Endodermal cell (in vitro differentiated cells): ENCODE measurements around the gene TMEM60. TPM values are rescaled to one million over a fixed set of nuclear protein-coding genes. Genes with fewer than 3 reads are reported as not detected.

ENCODE experiments used
- DNase-seq: peaks from one replicate; pipeline ENCODE4 v3.0.0-alpha.2; 2017
- H3K27ac ChIP-seq: 2 replicates; pipeline ENCODE4 v1.5.1; 2013; ENCODE audit warnings: mild to moderate bottlenecking, low read depth, low read length, moderate library complexity
- H3K27me3 ChIP-seq: 2 replicates; pipeline ENCODE4 v1.6.1; 2013; ENCODE audit warnings: mild to moderate bottlenecking, low read length, moderate library complexity; ENCODE audit not compliant: insufficient read depth, control insufficient read depth, poor library complexity, severe bottlenecking
- H3K36me3 ChIP-seq: 2 replicates; pipeline ENCODE4 v1.7.0; 2013; ENCODE audit warnings: mild to moderate bottlenecking, low read length, moderate library complexity; ENCODE audit not compliant: control insufficient read depth, insufficient read depth
- H3K4me1 ChIP-seq: one replicate; pipeline ENCODE4 v1.7.0; 2013; ENCODE audit warnings: low read length; ENCODE audit not compliant: control insufficient read depth, insufficient read depth
- H3K4me3 ChIP-seq: 2 replicates; pipeline ENCODE4 v1.5.1; 2013; ENCODE audit warnings: mild to moderate bottlenecking, low read length, moderate library complexity
- H3K9ac ChIP-seq: 2 replicates; pipeline ENCODE4 v1.6.1; 2013; ENCODE audit warnings: mild to moderate bottlenecking, low read length, moderate library complexity; ENCODE audit not compliant: poor library complexity, severe bottlenecking; ENCODE audit errors: extremely low read depth
- H3K9me3 ChIP-seq: 2 replicates; pipeline ENCODE4 v1.6.1; 2013; ENCODE audit warnings: mild to moderate bottlenecking, low read length, moderate library complexity; ENCODE audit not compliant: control insufficient read depth
- H3K27ac Mint-ChIP-seq: 2 replicates; pipeline ENCODE4 v1.8.0; 2020; ENCODE audit warnings: mixed read lengths
- H3K27me3 Mint-ChIP-seq: 2 replicates; pipeline ENCODE4 v1.8.0; 2021; ENCODE audit warnings: mild to moderate bottlenecking, mixed read lengths; ENCODE audit not compliant: insufficient read depth
- H3K36me3 Mint-ChIP-seq: 2 replicates; pipeline ENCODE4 v1.8.0; 2020; ENCODE audit warnings: low read depth, mixed read lengths
- H3K4me1 Mint-ChIP-seq: 2 replicates; pipeline ENCODE4 v1.8.0; 2020; ENCODE audit warnings: mixed read lengths
- H3K4me3 Mint-ChIP-seq: 2 replicates; pipeline ENCODE4 v1.8.0; 2020; ENCODE audit warnings: mild to moderate bottlenecking, moderate library complexity, mixed read lengths
- H3K9me3 Mint-ChIP-seq: 2 replicates; pipeline ENCODE4 v1.8.0; 2020; ENCODE audit warnings: mild to moderate bottlenecking, mixed read lengths
- CTCF ChIP-seq: fragments of 200-600 bp; sonication (generic); conservative IDR thresholded peaks from 2 replicates; pipeline ENCODE4 v1.5.0; 2021; ENCODE audit warnings: antibody characterized with exemption, mild to moderate bottlenecking
- WGBS, 2 experiments: methylation state at CpG; one replicate each; pipeline versions ENCODE4 v1.1.5 to v1.1.7; 2013; ENCODE audit warnings: missing lambda C conversion rate in 2 of 2, mixed read lengths in 1 of 2; ENCODE audit not compliant: insufficient coverage in 1 of 2, insufficient read length in 1 of 2; 5-methylcytosine and 5-hydroxymethylcytosine counted together
- total RNA-seq, 2 donors: library from RNA; stranded (reverse); fragmentation: NEBNext Ultra II Directional in 1 of 2; extraction: Animal tissue kit (Norgen Biotek cat#: 25700) in 1 of 2; gene quantifications; 2 replicates in 1 of 2; 3 replicates in 1 of 2; pipeline ENCODE4 v1.2.1, GENCODE V29; 2021

The TMEM60 gene
- total RNA-seq, 2 donors from 2014 or later = 20.0 to 32.2 TPM

- WGBS, 2 experiments = 79 to 100% methylated on average over 4 to 6 of the region's 6 CpGs
- no peak for TF ChIP-seq CTCF
- H3K4me1 ChIP-seq = no peaks in the 10 kb centered on the region
- peaks cover 18% of the 10 kb centered on the region for H3K36me3 Mint-ChIP-seq
- H3K9me3 ChIP-seq = peaks cover 8% of the 10 kb centered on the region
- DNase-seq = no peak
- H3K27me3 Mint-ChIP-seq = no peaks in the 10 kb centered on the region
- peaks cover 29% of the 10 kb centered on the region for H3K4me1 Mint-ChIP-seq
- no peak overlapping the region for H3K4me3 Mint-ChIP-seq
- peaks cover 22% of the 10 kb centered on the region for H3K36me3 ChIP-seq
- H3K27ac ChIP-seq = no peak overlapping the region
- H3K27ac Mint-ChIP-seq = peak overlapping the region; percentile 33
- H3K4me3 ChIP-seq = no peak overlapping the region
- H3K9ac ChIP-seq = no peak overlapping the region
- H3K27me3 ChIP-seq = no peaks in the 10 kb centered on the region
- H3K9me3 Mint-ChIP-seq = peaks cover 3% of the 10 kb centered on the region
Measured at GRCh38 chr7:77791336-77791735, 6.9 kb downstream of the TMEM60 start.

GRCh38 chr7:77788327-77788902, 9.8 kb downstream of the TMEM60 start:
- no peak overlapping the region for H3K4me3 ChIP-seq
- peaks cover 34% of the 10 kb centered on the region for H3K9me3 ChIP-seq
- WGBS, 2 experiments = 93% methylated on average over 1 of the region's 2 CpGs; no CpG with 5 or more reads in 1 of the 2 experiments
- H3K27me3 Mint-ChIP-seq = no peaks in the 10 kb centered on the region
- no peaks in the 10 kb centered on the region for H3K4me1 ChIP-seq
- no peak for DNase-seq
- H3K9me3 Mint-ChIP-seq = peaks cover 19% of the 10 kb centered on the region
- no peak overlapping the region for H3K4me3 Mint-ChIP-seq
- H3K27ac ChIP-seq = no peak overlapping the region
- H3K27ac Mint-ChIP-seq = no peak overlapping the region
- peaks cover 23% of the 10 kb centered on the region for H3K4me1 Mint-ChIP-seq
- no peaks in the 10 kb centered on the region for H3K27me3 ChIP-seq
- H3K36me3 ChIP-seq = peaks cover 28% of the 10 kb centered on the region
- H3K9ac ChIP-seq = no peak overlapping the region
- H3K36me3 Mint-ChIP-seq = peaks cover 26% of the 10 kb centered on the region
- TF ChIP-seq CTCF = no peak

- peaks cover 19% of the 10 kb centered on the region for H3K9me3 Mint-ChIP-seq
- Histone ChIP-seq H3K4me1 (no peaks in the 10 kb centered on the region), H3K27me3 (no peaks in the 10 kb centered on the region), H3K36me3 (peaks cover 44% of the 10 kb centered on the region), H3K4me3 (peak overlapping the region; percentile 42), H3K27ac (no peak overlapping the region), H3K9me3 (peaks cover 35% of the 10 kb centered on the region), H3K9ac (no peak overlapping the region)
- H3K4me1 Mint-ChIP-seq = peaks cover 16% of the 10 kb centered on the region
- no peak for TF ChIP-seq CTCF
- H3K27ac Mint-ChIP-seq = no peak overlapping the region
- H3K36me3 Mint-ChIP-seq = peaks cover 29% of the 10 kb centered on the region
- no peak for DNase-seq
- H3K4me3 Mint-ChIP-seq = no peak overlapping the region
- H3K27me3 Mint-ChIP-seq = no peaks in the 10 kb centered on the region
Measured at GRCh38 chr7:77786741-77787140, 11.5 kb downstream of the TMEM60 start.
